HCT116 (cell line): ENCODE results near the gene DMBX1. TPM values are rescaled to one million over a fixed set of nuclear protein-coding genes. Genes with fewer than 3 reads are reported as not detected.

ENCODE experiments used
- ATAC-seq: fragments of 200-7000 bp; cut with Tn5 transposase; 2 replicates; pipeline ENCODE4 v1.9.1; 2020; ENCODE audit warnings: mild to moderate bottlenecking, moderate library complexity
- BruUV-seq: library from RNA; stranded (reverse); fragments of 400-500 nt; replicated peaks from 2 replicates; lab custom pipeline; 2021; lab: Mats Ljungman, UMichigan
- CTCF ChIA-PET: fragments of 300-600 bp; sonication (Branson Sonifier 250); formaldehyde crosslinking; loops from one replicate; lab custom pipeline; 2021; ENCODE audit warnings: antibody characterized with exemption; lab: Charles Lee
- POLR2A ChIA-PET: fragments of 300-600, 350-600 bp; sonication (Branson Sonifier 250); formaldehyde crosslinking; loops from one replicate; lab custom pipeline; 2021; ENCODE audit warnings: antibody characterized with exemption; lab: Charles Lee
- RAD21 ChIA-PET, 2 experiments: fragments of 300-600 bp; sonication (Branson Sonifier 250); formaldehyde crosslinking; loops; one replicate each; lab custom pipeline; 2023; ENCODE audit warnings: low total read pairs in 2 of 2; ENCODE audit not compliant: uncharacterized antibody in 2 of 2, unreplicated experiment in 2 of 2, low non-redundant PET in 1 of 2; lab: Charles Lee
- DNase-seq: peaks from one replicate; pipeline ENCODE4 v3.0.0-alpha.2; 2010; ENCODE audit warnings: low read depth, low spot score
- H2AFZ ChIP-seq: fragments of 200-600 bp; shearing (Covaris generic), sonication (generic); 2 replicates; pipeline ENCODE4 v1.6.1; 2017; ENCODE audit warnings: low read depth, mixed run types, mixed read lengths, antibody characterized with exemption, low read length; ENCODE audit not compliant: poor library complexity, severe bottlenecking
- H3K27ac ChIP-seq: 2 replicates; pipeline ENCODE4 v1.5.1; 2012; ENCODE audit warnings: low read depth, low read length
- H3K27me3 ChIP-seq: fragments of 200-600 bp; sonication (generic); 2 replicates; pipeline ENCODE4 v1.6.1; 2016; ENCODE audit warnings: mixed run types, low read length, mixed read lengths; ENCODE audit not compliant: insufficient read depth
- H3K36me3 ChIP-seq, 2 experiments: fragments of 200-500 bp in 1 of 2; fragments of 200-600 bp in 1 of 2; sonication (Bioruptor generic) in 1 of 2; sonication (generic) in 1 of 2; 2 replicates each; pipeline versions ENCODE4 v1.5.1 to v1.6.1; 2014 to 2016; ENCODE audit warnings: low read length in 2 of 2, inconsistent platforms in 1 of 2, mixed read lengths in 1 of 2, mixed run types in 1 of 2; ENCODE audit not compliant: insufficient read depth in 2 of 2, control insufficient read depth in 1 of 2
- H3K4me1 ChIP-seq, 2 experiments: fragments of 200-600 bp in 1 of 2; sonication (generic) in 1 of 2; 2 replicates each; pipeline versions ENCODE4 v1.5.1 to v1.6.1; 2012 to 2017; ENCODE audit warnings: low read length in 2 of 2, inconsistent platforms in 1 of 2, mild to moderate bottlenecking in 1 of 2, mixed read lengths in 1 of 2, mixed run types in 1 of 2, moderate library complexity in 1 of 2; ENCODE audit not compliant: insufficient read depth in 2 of 2, control insufficient read depth in 1 of 2
- H3K4me2 ChIP-seq: fragments of 200-600 bp; sonication (generic); 2 replicates; pipeline ENCODE4 v1.6.1; 2017; ENCODE audit warnings: mixed run types, low read length, mixed read lengths
- H3K4me3 ChIP-seq, 2 experiments: fragments of 200-600 bp in 1 of 2; sonication (generic) in 1 of 2; replicated peaks in 1 of 2; 2 replicates each; pipeline ENCODE4 v1.5.1; 2011 to 2016; ENCODE audit warnings: low read length in 2 of 2, control low read depth in 1 of 2, low read depth in 1 of 2, mild to moderate bottlenecking in 1 of 2, mixed read lengths in 1 of 2, mixed run types in 1 of 2
- H3K79me2 ChIP-seq: fragments of 200-600 bp; sonication (generic); 2 replicates; pipeline ENCODE4 v1.6.1; 2017; ENCODE audit warnings: mild to moderate bottlenecking, mixed run types, low read length, moderate library complexity, mixed read lengths; ENCODE audit not compliant: insufficient read depth
- H3K9ac ChIP-seq: fragments of 200-600 bp; sonication (generic); 2 replicates; pipeline ENCODE4 v1.6.1; 2016; ENCODE audit warnings: low read length, mixed read lengths
- H3K9me2 ChIP-seq: fragments of 200-600 bp; sonication (generic), shearing (Covaris generic); 2 replicates; pipeline ENCODE4 v1.6.1; 2017; ENCODE audit warnings: mixed run types, mild to moderate bottlenecking, moderate library complexity; ENCODE audit not compliant: insufficient read depth
- H3K9me3 ChIP-seq, 2 experiments: fragments of 200-500 bp in 1 of 2; fragments of 200-600 bp in 1 of 2; sonication (Bioruptor generic) in 1 of 2; sonication (generic) in 1 of 2; 2 replicates each; pipeline ENCODE4 v1.6.1; 2014 to 2017; ENCODE audit warnings: low read length in 2 of 2, mixed read lengths in 2 of 2, inconsistent platforms in 1 of 2, low read depth in 1 of 2, mild to moderate bottlenecking in 1 of 2, mixed run types in 1 of 2, moderate library complexity in 1 of 2; ENCODE audit not compliant: control insufficient read depth in 1 of 2, insufficient read depth in 1 of 2
- H4K20me1 ChIP-seq: fragments of 200-600 bp; sonication (generic), shearing (Covaris generic); 2 replicates; pipeline ENCODE4 v1.6.1; 2017; ENCODE audit warnings: mixed run types, mild to moderate bottlenecking, moderate library complexity; ENCODE audit not compliant: insufficient read depth
- CTCF ChIP-seq, 3 experiments: fragments of 200-600 bp in 1 of 3; sonication (generic) in 1 of 3; IDR thresholded peaks in 2 of 3; conservative IDR thresholded peaks in 1 of 3; 2 replicates each; pipeline ENCODE4 v1.5.1; 2012 to 2017; ENCODE audit warnings: low read depth in 2 of 3, low read length in 2 of 3, antibody characterized with exemption in 1 of 3, borderline replicate concordance in 1 of 3, control low read depth in 1 of 3, mild to moderate bottlenecking in 1 of 3, mixed read lengths in 1 of 3, mixed run types in 1 of 3, moderate library complexity in 1 of 3; ENCODE audit not compliant: insufficient read depth in 1 of 3
- ELF1 ChIP-seq: IDR thresholded peaks from 2 replicates; pipeline ENCODE4 v1.6.1; 2012; ENCODE audit warnings: low read depth, borderline replicate concordance
- EZH2 ChIP-seq: fragments of 200-600 bp; sonication (generic); IDR thresholded peaks from 2 replicates; pipeline ENCODE4 v1.6.1; 2017; ENCODE audit warnings: antibody characterized with exemption, mixed run types
- EZH2phosphoT487 ChIP-seq: fragments of 200-600 bp; IDR thresholded peaks from 2 replicates; pipeline ENCODE4 v1.6.1; 2018; ENCODE audit warnings: antibody characterized with exemption, borderline replicate concordance
- FOSL1 ChIP-seq: IDR thresholded peaks from 2 replicates; pipeline ENCODE4 v1.6.1; 2012; ENCODE audit warnings: low read depth
- POLR2A ChIP-seq: IDR thresholded peaks from 2 replicates; pipeline ENCODE4 v1.7.0; 2011; ENCODE audit warnings: borderline replicate concordance; ENCODE audit not compliant: insufficient read depth, insufficient read length; ENCODE audit errors: extremely low read depth
- SIN3A ChIP-seq: IDR thresholded peaks from 2 replicates; pipeline ENCODE4 v1.6.1; 2012; ENCODE audit warnings: low read depth
- SRF ChIP-seq: IDR thresholded peaks from 2 replicates; pipeline ENCODE4 v1.6.1; 2012; ENCODE audit warnings: low read depth
- YY1 ChIP-seq: IDR thresholded peaks from 2 replicates; pipeline ENCODE4 v1.6.1; 2011; ENCODE audit warnings: low read length, low read depth, moderate library complexity, mild to moderate bottlenecking; ENCODE audit not compliant: insufficient replicate concordance; ENCODE audit errors: extremely low read depth
- ZFX ChIP-seq: fragments of 450-650 bp; IDR thresholded peaks from 2 replicates; pipeline ENCODE4 v1.6.1; 2017
- intact Hi-C: fragments of 100-400 bp; cut with micrococcal nuclease; formaldehyde crosslinking; loops from 2 replicates; pipeline ENCODE4 v1.10.0; 2022
- total RNA-seq: library from RNA; stranded (reverse); gene quantifications from one replicate; pipeline ENCODE4 v1.2.1, GENCODE V29; 2021; ENCODE audit not compliant: unreplicated experiment
- TF ChIP-seq, protein P1 (sequence below): IDR thresholded peaks from 2 replicates; pipeline ENCODE4 v1.6.1; 2012
- TF ChIP-seq, protein P2 (sequence below): IDR thresholded peaks from 2 replicates; pipeline ENCODE4 v1.6.1; 2012; ENCODE audit warnings: low read depth

Gene DMBX1
- total RNA-seq, 1 experiment from 2014 or later: 4.3 TPM

DNA sequence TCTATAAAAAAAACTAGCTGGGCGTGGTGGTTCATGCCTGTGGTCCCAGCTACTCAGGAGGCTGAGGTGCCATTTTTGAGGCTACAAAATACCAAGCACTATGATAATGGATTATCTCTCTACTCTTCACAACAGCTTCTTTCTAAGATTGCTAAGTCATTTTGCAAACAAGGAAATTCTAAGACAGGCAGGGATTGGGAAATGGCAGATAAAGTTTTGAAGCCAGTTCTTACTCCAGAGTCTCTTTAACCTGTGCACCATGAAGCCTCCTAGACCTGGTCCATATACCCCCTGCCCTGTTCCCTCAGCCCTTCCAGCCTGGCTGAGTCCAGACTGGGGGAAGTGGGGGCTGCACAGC lies 39.5 kb upstream of the DMBX1 start:
- ATAC-seq: no peak
- Histone ChIP-seq H3K9me2 (no peaks in the 10 kb centered on the region), H3K27me3 (no peaks in the 10 kb centered on the region), H3K4me3 (no peak overlapping the region), H3K9me3 (no peaks in the 10 kb centered on the region), H3K79me2 (no peaks in the 10 kb centered on the region), H3K9ac (no peak overlapping the region), H3K36me3 (no peaks in the 10 kb centered on the region), H4K20me1 (no peaks in the 10 kb centered on the region), H2AFZ (no peak overlapping the region), H3K4me2 (no peak overlapping the region), H3K27ac (no peak overlapping the region), H3K4me1 (no peaks in the 10 kb centered on the region)
- ChIA-PET POLR2A (no interaction called here), CTCF (interaction anchor here (2.2 kb wide), 1 partner anchor 8 kb away, joined by 8 read pairs; no protein-coding TSS in a partner anchor), RAD21 (no interaction called here)
- TF ChIP-seq EZH2phosphoT487: no peak
- no peak for TF ChIP-seq SIN3A
- no peak for TF ChIP-seq SRF
- TF ChIP-seq POLR2A: no peak
- TF ChIP-seq, protein P1, sequence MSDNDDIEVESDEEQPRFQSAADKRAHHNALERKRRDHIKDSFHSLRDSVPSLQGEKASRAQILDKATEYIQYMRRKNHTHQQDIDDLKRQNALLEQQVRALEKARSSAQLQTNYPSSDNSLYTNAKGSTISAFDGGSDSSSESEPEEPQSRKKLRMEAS: no peak
- no peak for TF ChIP-seq YY1
- intact Hi-C loops: no loop called here
- DNase-seq: no peak
- BruUV-seq: no TSS peak

DNA sequence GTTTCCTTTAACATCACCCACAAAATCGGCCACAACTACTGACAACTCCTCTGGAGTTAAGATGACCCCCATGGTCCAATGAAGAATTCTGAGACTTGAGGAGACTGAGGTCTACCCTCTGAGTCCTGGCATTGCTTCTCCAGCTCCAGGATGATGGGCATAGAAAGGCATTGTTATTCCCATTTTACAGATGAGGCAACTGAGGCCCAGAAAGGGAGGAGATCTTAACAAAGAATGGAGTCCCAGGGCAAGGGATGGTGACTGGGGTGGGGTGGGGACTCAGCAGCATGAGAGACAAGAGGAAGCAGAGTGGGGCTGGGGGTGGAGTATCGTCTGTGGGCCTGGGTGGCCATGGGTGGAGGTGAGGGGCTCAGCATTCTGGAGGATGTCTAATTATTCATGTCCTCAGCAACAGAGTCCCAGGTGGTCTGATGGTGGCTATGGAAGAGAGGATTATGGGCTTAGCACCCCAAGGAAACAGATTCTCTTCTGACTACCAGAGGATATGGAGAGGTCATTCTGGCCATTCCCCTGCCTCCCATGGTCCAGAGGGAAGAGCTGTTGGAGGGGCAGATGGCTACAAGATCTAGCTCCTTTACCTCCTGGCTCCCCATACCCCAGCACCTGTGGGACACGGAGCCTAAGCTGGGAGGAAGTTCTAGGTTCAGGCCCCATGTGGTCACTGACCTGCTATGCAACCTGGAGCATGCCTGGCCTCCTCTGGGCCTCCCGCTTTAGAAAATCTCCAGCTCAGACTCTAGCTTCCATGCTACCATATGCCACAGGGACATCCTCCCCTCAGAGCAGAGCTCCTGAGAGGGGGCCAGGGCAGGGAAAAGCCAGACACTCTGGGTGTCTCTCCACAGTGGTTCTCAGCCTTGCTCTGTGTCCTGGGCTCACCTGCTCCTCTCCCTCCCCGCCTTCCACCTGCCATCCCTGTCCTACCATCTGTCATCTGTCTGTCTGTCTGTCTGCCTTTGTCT lies 37.4 kb upstream of the DMBX1 start:
- Histone ChIP-seq H3K27ac (no peak overlapping the region), H3K36me3 (no peaks in the 10 kb centered on the region), H3K4me1 (no peaks in the 10 kb centered on the region), H3K27me3 (no peaks in the 10 kb centered on the region), H3K4me3 (no peak overlapping the region), H3K79me2 (no peaks in the 10 kb centered on the region), H2AFZ (no peak overlapping the region), H4K20me1 (no peaks in the 10 kb centered on the region), H3K9me3 (no peaks in the 10 kb centered on the region), H3K4me2 (no peak overlapping the region), H3K9ac (no peak overlapping the region), H3K9me2 (no peaks in the 10 kb centered on the region)
- ChIA-PET RAD21 (no interaction called here), CTCF (interaction anchor here (1.2 kb wide), 1 partner anchor 10 kb away, joined by 3 read pairs; no protein-coding TSS in a partner anchor), POLR2A (interaction anchor here (0.6 kb wide), 1 partner anchor 46 kb away, joined by 3 read pairs; no protein-coding TSS in a partner anchor)
- DNase-seq (no peak), ATAC-seq (0 out of 2 replicates have a peak, but pooled peaks have one; percentile 36)
- intact Hi-C loops: no loop called here
- no TSS peak for BruUV-seq
- no peak for TF ChIP-seq FOSL1
- no peak for TF ChIP-seq SRF
- no peak for TF ChIP-seq EZH2phosphoT487
- TF ChIP-seq, protein P2, sequence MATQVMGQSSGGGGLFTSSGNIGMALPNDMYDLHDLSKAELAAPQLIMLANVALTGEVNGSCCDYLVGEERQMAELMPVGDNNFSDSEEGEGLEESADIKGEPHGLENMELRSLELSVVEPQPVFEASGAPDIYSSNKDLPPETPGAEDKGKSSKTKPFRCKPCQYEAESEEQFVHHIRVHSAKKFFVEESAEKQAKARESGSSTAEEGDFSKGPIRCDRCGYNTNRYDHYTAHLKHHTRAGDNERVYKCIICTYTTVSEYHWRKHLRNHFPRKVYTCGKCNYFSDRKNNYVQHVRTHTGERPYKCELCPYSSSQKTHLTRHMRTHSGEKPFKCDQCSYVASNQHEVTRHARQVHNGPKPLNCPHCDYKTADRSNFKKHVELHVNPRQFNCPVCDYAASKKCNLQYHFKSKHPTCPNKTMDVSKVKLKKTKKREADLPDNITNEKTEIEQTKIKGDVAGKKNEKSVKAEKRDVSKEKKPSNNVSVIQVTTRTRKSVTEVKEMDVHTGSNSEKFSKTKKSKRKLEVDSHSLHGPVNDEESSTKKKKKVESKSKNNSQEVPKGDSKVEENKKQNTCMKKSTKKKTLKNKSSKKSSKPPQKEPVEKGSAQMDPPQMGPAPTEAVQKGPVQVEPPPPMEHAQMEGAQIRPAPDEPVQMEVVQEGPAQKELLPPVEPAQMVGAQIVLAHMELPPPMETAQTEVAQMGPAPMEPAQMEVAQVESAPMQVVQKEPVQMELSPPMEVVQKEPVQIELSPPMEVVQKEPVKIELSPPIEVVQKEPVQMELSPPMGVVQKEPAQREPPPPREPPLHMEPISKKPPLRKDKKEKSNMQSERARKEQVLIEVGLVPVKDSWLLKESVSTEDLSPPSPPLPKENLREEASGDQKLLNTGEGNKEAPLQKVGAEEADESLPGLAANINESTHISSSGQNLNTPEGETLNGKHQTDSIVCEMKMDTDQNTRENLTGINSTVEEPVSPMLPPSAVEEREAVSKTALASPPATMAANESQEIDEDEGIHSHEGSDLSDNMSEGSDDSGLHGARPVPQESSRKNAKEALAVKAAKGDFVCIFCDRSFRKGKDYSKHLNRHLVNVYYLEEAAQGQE: no peak
- TF ChIP-seq ELF1: no peak
- TF ChIP-seq POLR2A: no peak
- TF ChIP-seq EZH2: no peak
- TF ChIP-seq SIN3A: no peak
- TF ChIP-seq CTCF (IDR thresholded peaks at IDR 0.05 in 2 of 3, conservative IDR thresholded peaks at IDR 0.05 in 1 of 3; ENCODE audit: borderline replicate concordance in 1 of 3, insufficient read depth in 1 of 3, low read depth in 2 of 3, low read length in 2 of 3): no peak
- TF ChIP-seq, protein P1: no peak
- no peak for TF ChIP-seq ZFX
